HG03196 (cell line): Measurements from ENCODE around the gene XAGE2.
"Not testable (repeated sequence)": the region's sequence is repeated elsewhere in the genome, so short reads cannot be mapped to it uniquely, and the experiment has no call there.

ENCODE experiments used
- ATAC-seq: cut with Tn5 transposase; IDR thresholded peaks from one replicate; pipeline ENCODE4 v1.9.1; 2021; ENCODE audit not compliant: unreplicated experiment

Gene XAGE2

GRCh38 chrX:52368368-52369055, at the start of gene XAGE2:
Gene XAGE2, plus strand, starts transcription at chrX:52369021. Its CDS starts 994 bp downstream, at chrX:52370015.
- ATAC-seq, result no peak

- ATAC-seq, result no peak
These were observed 31.4 kb upstream of the XAGE2 start for GRCh38 chrX:52337410-52337809.

GRCh38 chrX:52341493-52341892, 27.3 kb upstream of the XAGE2 start:
- no peak for ATAC-seq

- not testable (repeated sequence) for ATAC-seq
These were observed 25.7 kb upstream of the XAGE2 start for GRCh38 chrX:52343131-52343530.

GRCh38 chrX:52345402-52345801, 23.4 kb upstream of the XAGE2 start:
- not testable (repeated sequence) for ATAC-seq

GRCh38 chrX:52346174-52347165, 22.4 kb upstream of the XAGE2 start:
- no peak for ATAC-seq

GRCh38 chrX:52349681-52350080, 19.1 kb upstream of the XAGE2 start:
- no peak for ATAC-seq

GRCh38 chrX:52352551-52352950, 16.3 kb upstream of the XAGE2 start:
- no peak for ATAC-seq

- no peak for ATAC-seq
These were observed 15.0 kb upstream of the XAGE2 start for GRCh38 chrX:52353838-52354237.

- ATAC-seq, result no peak
These were observed 13.7 kb upstream of the XAGE2 start for GRCh38 chrX:52355108-52355507.

GRCh38 chrX:52359614-52360232, 9.1 kb upstream of the XAGE2 start:
- no peak for ATAC-seq

- no peak for ATAC-seq
These were observed 6.9 kb upstream of the XAGE2 start for GRCh38 chrX:52361941-52362340.

GRCh38 chrX:52363247-52363883, 5.5 kb upstream of the XAGE2 start:
- no peak for ATAC-seq

- ATAC-seq, result no peak
These were observed 10.0 kb downstream of the XAGE2 start for GRCh38 chrX:52378870-52379269.

- ATAC-seq, result no peak
These were observed 12.2 kb downstream of the XAGE2 start for GRCh38 chrX:52380993-52381392.

- no peak for ATAC-seq
These were observed 41.9 kb downstream of the XAGE2 start for GRCh38 chrX:52410439-52411394.

GRCh38 chrX:52415304-52415703, 46.5 kb downstream of the XAGE2 start:
- ATAC-seq, result no peak

- ATAC-seq, result no peak
These were observed 48.0 kb downstream of the XAGE2 start for GRCh38 chrX:52416816-52417215.

- no peak for ATAC-seq
These were observed 52.1 kb downstream of the XAGE2 start for GRCh38 chrX:52420824-52421443.
